GM23248 (cell line): ENCODE measurements around the gene CREB3L2. TPM values are rescaled to one million over a fixed set of nuclear protein-coding genes. Genes with fewer than 3 reads are reported as not detected.

ENCODE experiments used
- DNase-seq: peaks from one replicate; pipeline ENCODE4 v3.0.0-alpha.2; 2015
- H2AFZ ChIP-seq: fragments of 200-600 bp; sonication (generic); 2 replicates; pipeline ENCODE4 v1.6.1; 2016; ENCODE audit warnings: antibody characterized with exemption
- H3F3A ChIP-seq: fragments of 200-600 bp; sonication (generic); 2 replicates; pipeline ENCODE4 v1.6.1; 2016; ENCODE audit warnings: mild to moderate bottlenecking, antibody characterized with exemption, mixed run types; ENCODE audit not compliant: insufficient read depth
- H3K27ac ChIP-seq: fragments of 200-600 bp; sonication (generic); 2 replicates; pipeline ENCODE4 v1.5.1; 2016; ENCODE audit warnings: mild to moderate bottlenecking
- H3K27me3 ChIP-seq: fragments of 200-600 bp; sonication (generic); replicated peaks from 2 replicates; pipeline ENCODE4 v1.6.1; 2016; ENCODE audit warnings: mild to moderate bottlenecking; ENCODE audit not compliant: insufficient read depth
- H3K36me3 ChIP-seq: fragments of 200-600 bp; sonication (generic); 2 replicates; pipeline ENCODE4 v1.6.1; 2016; ENCODE audit warnings: low read depth, mild to moderate bottlenecking
- H3K4me1 ChIP-seq: fragments of 200-600 bp; sonication (generic); 2 replicates; pipeline ENCODE4 v1.6.1; 2016; ENCODE audit warnings: mild to moderate bottlenecking; ENCODE audit not compliant: insufficient read depth
- H3K4me2 ChIP-seq: fragments of 200-600 bp; sonication (generic); one replicate; pipeline ENCODE4 v1.6.1; 2016; ENCODE audit warnings: mild to moderate bottlenecking; ENCODE audit not compliant: unreplicated experiment
- H3K4me3 ChIP-seq: fragments of 200-600 bp; sonication (generic); 2 replicates; pipeline ENCODE4 v1.5.1; 2016; ENCODE audit warnings: mild to moderate bottlenecking
- H3K79me2 ChIP-seq: fragments of 200-600 bp; sonication (generic); 2 replicates; pipeline ENCODE4 v1.6.1; 2016; ENCODE audit warnings: mild to moderate bottlenecking; ENCODE audit not compliant: insufficient read depth
- H3K9ac ChIP-seq: fragments of 200-600 bp; sonication (generic); 2 replicates; pipeline ENCODE4 v1.6.1; 2016; ENCODE audit warnings: mild to moderate bottlenecking
- H3K9me2 ChIP-seq: fragments of 200-600 bp; sonication (generic); 2 replicates; pipeline ENCODE4 v1.6.1; 2016; ENCODE audit warnings: mixed run types, mild to moderate bottlenecking, moderate library complexity; ENCODE audit not compliant: insufficient read depth
- H3K9me3 ChIP-seq: fragments of 200-600 bp; sonication (generic); one replicate; pipeline ENCODE4 v1.6.1; 2017; ENCODE audit warnings: low read depth
- H4K20me1 ChIP-seq: fragments of 200-600 bp; sonication (generic); 2 replicates; pipeline ENCODE4 v1.6.0; 2016; ENCODE audit not compliant: insufficient read depth
- EZH2 ChIP-seq: fragments of 200-600 bp; sonication (generic); IDR thresholded peaks from 2 replicates; pipeline ENCODE4 v1.6.1; 2018; ENCODE audit warnings: antibody characterized with exemption, mild to moderate bottlenecking; ENCODE audit not compliant: insufficient read depth, poor library complexity, severe bottlenecking
- EZH2phosphoT487 ChIP-seq: fragments of 200-600 bp; sonication (generic); IDR thresholded peaks from 2 replicates; pipeline ENCODE4 v1.6.1; 2018; ENCODE audit warnings: antibody characterized with exemption, moderate library complexity, mild to moderate bottlenecking, low read depth; ENCODE audit not compliant: insufficient read depth
- WGBS, 2 experiments: methylation state at CpG; one replicate each; pipeline ENCODE4 v1.1.6; 2015 to 2017; ENCODE audit warnings: low lambda C conversion rate in 2 of 2, low coverage in 1 of 2; ENCODE audit errors: missing lambda C conversion rate in 2 of 2; 5-methylcytosine and 5-hydroxymethylcytosine counted together
- in situ Hi-C: fragments of 300-500 bp; cut with MboI; formaldehyde crosslinking; loops from 2 replicates; pipeline ENCODE4 v1.15.0; 2020
- polyA plus RNA-seq: library from polyadenylated mRNA; unstranded; fragments of >200 nt; fragmentation: Nextera tagmentation; extraction: Ambion mirVana; gene quantifications from 2 replicates; pipeline ENCODE4 v1.2.1, GENCODE V29; 2016
- total RNA-seq: library from RNA; depleted of rRNA; stranded (reverse); fragments of >200 nt; shearing (Covaris generic); gene quantifications from 2 replicates; pipeline ENCODE4 v1.2.3, GENCODE V29; 2014

The CREB3L2 gene
- total and polyA plus RNA-seq, 2 experiments from 2014 or later = 43.7 to 53.7 TPM

DNA sequence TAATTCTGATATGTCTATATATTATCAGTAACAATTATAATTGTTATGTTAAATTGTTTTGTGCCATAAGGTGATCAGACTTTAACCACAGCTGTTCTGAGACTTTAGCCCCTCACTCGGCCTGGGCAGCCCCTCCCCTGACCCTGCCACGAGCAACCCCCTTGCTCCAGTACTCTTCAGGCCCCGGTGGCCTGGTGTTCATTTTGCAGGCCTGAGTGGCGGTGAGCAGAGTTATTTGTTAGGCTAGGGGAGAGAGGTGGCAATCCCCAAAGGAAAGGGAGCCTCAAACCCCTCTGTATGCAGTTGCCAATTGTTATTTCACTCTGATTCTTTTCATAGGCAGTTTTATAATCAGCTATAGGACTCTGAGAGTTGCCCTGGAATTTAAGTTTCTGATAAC is 22.9 kb upstream of the CREB3L2 start:
- no peaks in the 10 kb centered on the region for H3K79me2 ChIP-seq
- no peak overlapping the region for H3K4me3 ChIP-seq
- H4K20me1 ChIP-seq = no peaks in the 10 kb centered on the region
- no peak overlapping the region for H3K27ac ChIP-seq
- no peak overlapping the region for H2AFZ ChIP-seq
- WGBS, 2 experiments = 21 to 32% methylated on average over 4 of the region's 4 CpGs
- H3K27me3 ChIP-seq = no peaks in the 10 kb centered on the region
- in situ Hi-C loops = no loop called here
- no peaks in the 10 kb centered on the region for H3K36me3 ChIP-seq
- no peaks in the 10 kb centered on the region for H3F3A ChIP-seq
- no peak for DNase-seq
- H3K9me2 ChIP-seq = no peaks in the 10 kb centered on the region
- no peaks in the 10 kb centered on the region for H3K9me3 ChIP-seq
- no peak for TF ChIP-seq EZH2phosphoT487
- no peak for TF ChIP-seq EZH2
- no peak overlapping the region for H3K4me2 ChIP-seq
- H3K9ac ChIP-seq = no peak overlapping the region
- no peaks in the 10 kb centered on the region for H3K4me1 ChIP-seq

DNA sequence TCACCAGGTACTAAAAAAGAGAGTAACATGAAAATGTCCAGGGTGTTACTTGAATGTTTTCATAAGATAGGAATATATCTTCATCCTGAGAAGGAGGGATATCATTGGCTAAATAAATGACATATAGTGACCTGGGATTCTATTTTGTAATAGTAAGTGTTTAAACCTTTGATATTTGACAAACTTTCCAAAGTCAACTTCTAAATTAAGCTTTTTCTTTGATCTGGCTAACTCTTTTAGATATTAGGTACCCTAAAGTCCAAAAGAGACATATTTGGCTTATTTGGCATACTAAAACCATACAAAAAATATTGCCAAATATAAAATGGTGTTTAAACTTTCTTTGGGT is 22.4 kb upstream of the CREB3L2 start:
- no peak for DNase-seq
- Histone ChIP-seq H3K4me1 (no peaks in the 10 kb centered on the region), H4K20me1 (no peaks in the 10 kb centered on the region), H3K4me3 (no peak overlapping the region), H3K9me2 (no peaks in the 10 kb centered on the region), H3K27ac (no peak overlapping the region), H3K79me2 (no peaks in the 10 kb centered on the region), H3K9ac (no peak overlapping the region), H3F3A (no peaks in the 10 kb centered on the region), H3K36me3 (no peaks in the 10 kb centered on the region), H3K27me3 (no peaks in the 10 kb centered on the region), H3K9me3 (no peaks in the 10 kb centered on the region), H2AFZ (no peak overlapping the region), H3K4me2 (no peak overlapping the region)
- no peak for TF ChIP-seq EZH2phosphoT487
- no peak for TF ChIP-seq EZH2
- in situ Hi-C loops = no loop called here

- 67 to 74% methylated on average over 3 of the region's 3 CpGs for WGBS, 2 experiments
- no peaks in the 10 kb centered on the region for H3F3A ChIP-seq
- no peaks in the 10 kb centered on the region for H3K79me2 ChIP-seq
- H3K9me2 ChIP-seq = no peaks in the 10 kb centered on the region
- no peak for DNase-seq
- no peak overlapping the region for H3K9ac ChIP-seq
- in situ Hi-C loops = no loop called here
- no peak overlapping the region for H2AFZ ChIP-seq
- H3K4me2 ChIP-seq = no peak overlapping the region
- H3K4me3 ChIP-seq = no peak overlapping the region
- no peaks in the 10 kb centered on the region for H4K20me1 ChIP-seq
- no peaks in the 10 kb centered on the region for H3K27me3 ChIP-seq
- no peaks in the 10 kb centered on the region for H3K9me3 ChIP-seq
- no peak overlapping the region for H3K27ac ChIP-seq
- no peaks in the 10 kb centered on the region for H3K36me3 ChIP-seq
- H3K4me1 ChIP-seq = no peaks in the 10 kb centered on the region
- TF ChIP-seq EZH2phosphoT487 (no peak), EZH2 (no peak)
Observed at GRCh38 chr7:138023618-138024342, 21.9 kb upstream of the CREB3L2 start.

- H3K9me3 ChIP-seq = no peaks in the 10 kb centered on the region
- WGBS, 2 experiments = 62 to 67% methylated on average over 6 of the region's 6 CpGs
- in situ Hi-C loops = no loop called here
- H3K9ac ChIP-seq = no peak overlapping the region
- no peak for TF ChIP-seq EZH2
- no peak for TF ChIP-seq EZH2phosphoT487
- no peaks in the 10 kb centered on the region for H3K4me1 ChIP-seq
- H3K4me2 ChIP-seq = no peak overlapping the region
- H4K20me1 ChIP-seq = no peaks in the 10 kb centered on the region
- H3K27me3 ChIP-seq = no peaks in the 10 kb centered on the region
- no peak for DNase-seq
- no peak overlapping the region for H3K4me3 ChIP-seq
- no peaks in the 10 kb centered on the region for H3K79me2 ChIP-seq
- H3K9me2 ChIP-seq = no peaks in the 10 kb centered on the region
- H2AFZ ChIP-seq = no peak overlapping the region
- H3K36me3 ChIP-seq = no peaks in the 10 kb centered on the region
- H3F3A ChIP-seq = no peaks in the 10 kb centered on the region
- H3K27ac ChIP-seq = no peak overlapping the region
Observed at GRCh38 chr7:138021889-138022288, 20.0 kb upstream of the CREB3L2 start.

- Histone ChIP-seq H3K4me2 (no peak overlapping the region), H3K27me3 (no peaks in the 10 kb centered on the region), H3F3A (no peaks in the 10 kb centered on the region), H3K79me2 (no peaks in the 10 kb centered on the region), H3K27ac (no peak overlapping the region), H3K4me1 (no peaks in the 10 kb centered on the region), H3K36me3 (no peaks in the 10 kb centered on the region), H2AFZ (no peak overlapping the region), H3K9ac (no peak overlapping the region), H3K4me3 (no peak overlapping the region), H3K9me3 (no peaks in the 10 kb centered on the region), H3K9me2 (no peaks in the 10 kb centered on the region), H4K20me1 (no peaks in the 10 kb centered on the region)
- TF ChIP-seq EZH2 (no peak), EZH2phosphoT487 (no peak)
- WGBS, 2 experiments = 75 to 88% methylated on average over 1 of the region's 1 CpG
- DNase-seq = no peak
- in situ Hi-C loops = loop anchor here (10.0 kb wide), 1 partner anchor 413 kb away; no protein-coding TSS in a partner anchor
Observed at GRCh38 chr7:138017992-138018391, 16.1 kb upstream of the CREB3L2 start.
